GM12872 (cell line): Measurements from ENCODE around the gene STEAP3.

Experiments
- CTCF ChIP-seq: IDR thresholded peaks from 3 replicates; pipeline ENCODE4 v1.5.1; 2011; ENCODE audit warnings: low read depth, mild to moderate bottlenecking, low read length, moderate library complexity; ENCODE audit not compliant: insufficient read depth

Gene STEAP3

GRCh38 chr2:119306196-119306590, 82.6 kb downstream of the STEAP3 start:
- TF ChIP-seq CTCF, result no peak

DNA sequence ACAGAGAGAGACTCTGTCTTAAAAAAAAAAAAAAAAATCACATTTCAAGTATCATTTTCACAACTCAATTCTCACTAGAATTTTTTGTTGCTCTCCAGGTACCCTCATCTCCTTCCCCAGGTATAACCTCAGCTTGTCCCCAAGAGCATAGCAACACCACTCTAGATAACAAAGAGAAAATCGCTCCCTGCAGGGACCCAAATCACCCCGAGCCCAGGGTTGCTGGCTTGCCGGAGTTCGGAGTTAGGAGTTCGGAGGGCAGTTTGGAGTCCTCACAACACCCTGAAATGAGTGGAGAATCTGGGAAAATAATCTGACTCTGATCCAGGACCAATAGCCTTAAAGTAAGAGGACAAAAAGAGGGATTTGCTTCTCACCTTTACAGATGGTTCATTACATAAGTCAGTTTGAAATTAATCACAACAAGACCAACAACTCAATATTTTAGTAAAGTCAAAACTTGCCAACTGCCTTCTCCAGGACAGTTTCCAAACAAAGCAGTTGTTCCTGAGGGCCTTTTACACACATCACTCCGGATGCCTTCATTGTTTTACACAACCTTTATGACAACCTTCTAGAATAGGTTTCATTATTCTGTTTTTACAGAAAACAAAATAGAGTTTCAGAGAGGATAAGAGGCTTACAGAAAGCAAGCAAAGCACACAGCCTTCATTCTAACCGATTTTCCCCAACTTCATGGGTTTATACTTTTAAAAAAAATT, 83.9 kb downstream of the STEAP3 start:
- no peak for TF ChIP-seq CTCF

- no peak for TF ChIP-seq CTCF
Measured at GRCh38 chr2:119308793-119309330, 85.2 kb downstream of the STEAP3 start.

GRCh38 chr2:119311371-119311770, 87.7 kb downstream of the STEAP3 start:
- no peak for TF ChIP-seq CTCF

DNA sequence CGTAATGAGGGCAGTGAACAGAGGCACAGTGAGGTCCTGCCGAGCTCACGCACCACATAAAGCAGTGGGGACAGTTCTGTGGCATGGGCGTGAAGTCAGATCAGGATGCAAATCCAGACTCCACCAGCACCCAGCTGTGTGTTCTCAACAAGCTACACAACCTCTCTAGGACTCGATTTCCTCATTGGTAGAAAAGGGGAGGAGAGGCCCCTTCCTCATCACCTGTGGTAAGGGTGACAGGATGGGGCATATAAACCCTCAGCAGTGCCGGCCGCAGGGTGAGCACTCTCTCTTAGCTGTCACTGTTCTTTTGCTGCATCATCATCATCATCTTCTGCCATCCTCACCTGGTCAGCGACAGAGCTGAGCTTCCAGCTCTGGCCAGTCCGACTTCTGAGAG, 88.2 kb downstream of the STEAP3 start:
- no peak for TF ChIP-seq CTCF
